IPS-20b (cell line): ENCODE results near the gene C19orf38.

Source experiments
- H3K27ac ChIP-seq: one replicate; pipeline ENCODE4 v1.5.1; 2013; ENCODE audit warnings: low read length
- H3K27me3 ChIP-seq: 2 replicates; pipeline ENCODE4 v1.6.1; 2013; ENCODE audit warnings: mild to moderate bottlenecking, low read length, inconsistent platforms; ENCODE audit not compliant: insufficient read depth
- H3K36me3 ChIP-seq: 2 replicates; pipeline ENCODE4 v1.6.1; 2013; ENCODE audit warnings: low read depth, mild to moderate bottlenecking, inconsistent platforms, low read length, moderate library complexity; ENCODE audit not compliant: insufficient read depth
- H3K4me1 ChIP-seq: 2 replicates; pipeline ENCODE4 v1.6.1; 2013; ENCODE audit warnings: mild to moderate bottlenecking, control low read depth, inconsistent platforms, low read length, moderate library complexity; ENCODE audit not compliant: insufficient read depth
- H3K4me3 ChIP-seq: 2 replicates; pipeline ENCODE4 v1.5.1; 2013; ENCODE audit warnings: mild to moderate bottlenecking, low read length, inconsistent platforms
- H3K9ac ChIP-seq: 2 replicates; pipeline ENCODE4 v1.6.1; 2013; ENCODE audit warnings: low read depth, mild to moderate bottlenecking, inconsistent platforms, low read length, moderate library complexity
- H3K9me3 ChIP-seq: 2 replicates; pipeline ENCODE4 v1.6.1; 2013; ENCODE audit warnings: mild to moderate bottlenecking, low read depth, low read length, inconsistent platforms; ENCODE audit not compliant: insufficient read depth

C19orf38 gene

DNA sequence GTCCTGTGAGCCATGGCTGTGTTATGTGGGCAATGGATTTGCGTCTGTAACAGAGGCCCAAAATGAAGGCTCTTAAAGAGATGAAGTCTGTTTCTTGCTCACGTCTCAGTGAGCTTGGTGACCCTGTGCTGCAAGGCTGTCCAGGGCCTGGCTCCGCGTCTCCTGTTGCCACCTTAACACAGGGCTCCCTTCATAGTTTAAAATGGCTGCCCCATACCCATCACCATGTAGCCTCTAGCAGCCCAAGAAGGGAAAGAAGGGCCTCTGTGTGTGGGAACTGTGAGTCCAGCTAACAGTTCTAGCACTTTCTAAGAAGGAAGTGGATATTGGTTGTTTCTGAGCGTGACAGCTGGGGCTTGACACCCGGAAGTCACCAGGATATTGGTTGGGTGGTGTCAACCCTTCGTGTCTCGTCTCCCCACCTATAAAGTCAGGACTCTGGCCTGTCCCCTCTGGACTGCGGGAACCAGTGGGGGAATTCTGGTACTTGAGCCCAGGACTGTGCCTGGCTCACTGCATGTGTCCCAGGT lies 33.1 kb upstream of the C19orf38 start:
- H3K27me3 ChIP-seq: no peaks in the 10 kb centered on the region
- H3K9me3 ChIP-seq: no peaks in the 10 kb centered on the region
- H3K4me3 ChIP-seq: no peak overlapping the region
- H3K27ac ChIP-seq: no peak overlapping the region
- no peaks in the 10 kb centered on the region for H3K4me1 ChIP-seq
- no peak overlapping the region for H3K9ac ChIP-seq
- H3K36me3 ChIP-seq: peaks cover 30% of the 10 kb centered on the region

DNA sequence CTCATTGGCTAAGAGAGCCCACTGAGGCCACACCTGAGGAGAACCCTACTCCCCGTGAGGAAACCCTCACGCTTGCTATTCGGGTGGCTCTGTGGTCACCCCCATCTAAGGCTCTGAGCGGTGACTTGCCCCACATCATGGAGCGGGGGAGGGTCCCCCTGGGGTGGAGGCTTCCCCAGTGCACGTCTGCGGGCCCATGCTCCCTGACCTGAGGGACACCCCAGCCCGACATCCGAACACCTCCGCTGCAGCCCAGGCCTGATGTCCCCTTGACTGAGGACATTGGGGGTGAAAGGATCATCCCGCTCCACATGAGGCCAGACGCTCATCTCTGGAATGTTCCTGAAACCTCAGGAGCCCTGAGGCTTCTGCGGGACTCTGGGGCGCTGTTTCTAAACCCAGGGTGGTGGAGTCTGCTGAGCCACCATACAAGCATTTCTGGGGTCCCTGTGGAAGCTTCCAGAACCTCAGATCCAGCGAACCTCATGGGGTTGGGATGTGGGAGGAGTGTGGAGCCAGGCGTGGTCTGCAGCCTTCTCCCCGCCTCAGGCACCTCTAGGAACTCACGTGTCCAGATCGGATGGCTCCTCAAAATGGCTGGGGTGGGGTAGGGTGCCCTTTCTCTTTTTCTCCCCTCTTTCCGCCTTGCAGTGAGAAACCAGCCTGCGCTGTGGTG lies 32.1 kb upstream of the C19orf38 start:
- no peak overlapping the region for H3K9ac ChIP-seq
- no peak overlapping the region for H3K27ac ChIP-seq
- no peak overlapping the region for H3K4me3 ChIP-seq

GRCh38 chr19:10816691-10817090 lies 31.5 kb upstream of the C19orf38 start:
- Histone ChIP-seq H3K27me3 (no peaks in the 10 kb centered on the region), H3K36me3 (peaks cover 42% of the 10 kb centered on the region), H3K9ac (no peak overlapping the region), H3K9me3 (no peaks in the 10 kb centered on the region), H3K4me1 (no peaks in the 10 kb centered on the region), H3K4me3 (no peak overlapping the region), H3K27ac (no peak overlapping the region)

More for the DNA sequence above, 32.1 kb upstream of the C19orf38 start:
- H3K27me3 ChIP-seq: no peaks in the 10 kb centered on the region
- H3K4me1 ChIP-seq: no peaks in the 10 kb centered on the region
- peaks cover 41% of the 10 kb centered on the region for H3K36me3 ChIP-seq
- H3K9me3 ChIP-seq: no peaks in the 10 kb centered on the region

- H3K27me3 ChIP-seq: no peaks in the 10 kb centered on the region
- no peak overlapping the region for H3K9ac ChIP-seq
- H3K4me3 ChIP-seq: no peak overlapping the region
- H3K36me3 ChIP-seq: peaks cover 38% of the 10 kb centered on the region
- H3K9me3 ChIP-seq: no peaks in the 10 kb centered on the region
- H3K27ac ChIP-seq: no peak overlapping the region
- no peaks in the 10 kb centered on the region for H3K4me1 ChIP-seq
These were observed 30.8 kb upstream of the C19orf38 start for GRCh38 chr19:10817291-10818038.

GRCh38 chr19:10818301-10819123 lies 29.7 kb upstream of the C19orf38 start:
- Histone ChIP-seq H3K9me3 (no peaks in the 10 kb centered on the region), H3K27me3 (no peaks in the 10 kb centered on the region), H3K36me3 (peaks cover 33% of the 10 kb centered on the region), H3K27ac (no peak overlapping the region), H3K4me1 (no peaks in the 10 kb centered on the region), H3K4me3 (no peak overlapping the region), H3K9ac (no peak overlapping the region)

DNA sequence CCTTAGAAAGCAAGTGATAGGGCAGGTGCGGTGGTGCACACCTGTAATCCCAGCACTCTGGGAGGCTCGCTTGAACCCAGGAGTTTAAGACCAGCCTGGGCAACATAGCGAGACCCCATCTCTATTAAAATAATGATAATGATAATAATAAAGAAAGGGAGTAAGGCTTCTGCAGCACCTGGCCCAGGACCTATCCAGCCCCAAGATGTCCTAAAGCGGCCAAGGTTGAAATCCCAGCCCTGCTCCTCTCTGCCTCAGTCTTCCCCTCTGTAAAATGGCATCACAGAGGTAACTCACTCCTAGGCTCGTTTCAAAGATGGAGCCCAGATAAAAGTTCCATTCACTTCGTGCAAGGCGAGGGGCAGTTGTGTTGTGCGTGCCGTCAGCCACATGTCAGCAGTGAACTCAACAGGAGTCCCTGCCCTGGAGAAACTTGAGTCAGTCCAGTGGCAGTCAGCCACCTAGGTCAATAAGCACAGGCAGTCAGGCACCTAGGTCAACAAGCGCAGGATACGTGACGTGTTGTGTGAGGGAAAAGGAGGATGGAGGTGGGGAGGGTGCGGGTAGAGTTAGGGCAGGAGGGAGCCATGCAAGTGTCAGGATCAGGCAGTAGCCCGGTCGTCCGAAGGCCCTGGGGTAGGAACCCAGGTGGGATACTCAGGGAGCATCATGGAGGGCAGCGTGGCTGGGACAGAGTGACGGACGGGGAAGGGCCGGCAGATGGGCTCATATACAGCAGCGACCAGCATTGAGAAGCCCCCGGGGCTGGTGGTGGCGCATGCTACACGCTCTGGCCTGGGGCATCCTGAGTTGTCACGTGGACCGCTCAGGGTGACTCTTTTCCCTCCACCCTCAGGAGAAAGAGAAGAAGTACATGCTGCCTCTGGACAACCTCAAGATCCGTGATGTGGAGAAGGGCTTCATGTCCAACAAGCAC lies 28.8 kb upstream of the C19orf38 start:
- Histone ChIP-seq H3K9me3 (no peaks in the 10 kb centered on the region), H3K27ac (no peak overlapping the region), H3K9ac (no peak overlapping the region), H3K4me1 (no peaks in the 10 kb centered on the region), H3K36me3 (peaks cover 40% of the 10 kb centered on the region), H3K4me3 (no peak overlapping the region), H3K27me3 (no peaks in the 10 kb centered on the region)

DNA sequence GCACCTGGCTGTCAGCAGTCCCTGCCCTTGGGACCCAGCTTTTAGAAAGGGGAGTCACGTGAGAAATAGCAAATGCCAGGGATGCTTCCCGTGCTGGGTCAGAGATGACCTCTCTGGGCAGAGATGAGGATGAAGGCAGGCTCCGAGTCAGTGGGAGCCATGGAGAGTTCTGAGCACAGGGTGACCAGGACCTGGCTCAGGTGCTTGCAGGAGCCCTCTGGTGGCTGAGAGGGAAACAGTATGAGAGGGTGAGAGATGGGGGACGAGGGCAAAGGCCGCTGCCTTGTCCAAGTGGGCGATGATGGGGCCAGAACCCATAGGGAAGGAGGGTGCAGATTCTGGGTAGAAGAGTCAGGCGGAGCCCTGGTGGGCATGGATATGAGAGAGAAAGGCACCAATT lies 28.0 kb upstream of the C19orf38 start:
- H3K9me3 ChIP-seq: no peaks in the 10 kb centered on the region
- no peak overlapping the region for H3K4me3 ChIP-seq
- no peak overlapping the region for H3K27ac ChIP-seq
- no peaks in the 10 kb centered on the region for H3K27me3 ChIP-seq
- peaks cover 41% of the 10 kb centered on the region for H3K36me3 ChIP-seq
- H3K4me1 ChIP-seq: no peaks in the 10 kb centered on the region
- H3K9ac ChIP-seq: no peak overlapping the region

DNA sequence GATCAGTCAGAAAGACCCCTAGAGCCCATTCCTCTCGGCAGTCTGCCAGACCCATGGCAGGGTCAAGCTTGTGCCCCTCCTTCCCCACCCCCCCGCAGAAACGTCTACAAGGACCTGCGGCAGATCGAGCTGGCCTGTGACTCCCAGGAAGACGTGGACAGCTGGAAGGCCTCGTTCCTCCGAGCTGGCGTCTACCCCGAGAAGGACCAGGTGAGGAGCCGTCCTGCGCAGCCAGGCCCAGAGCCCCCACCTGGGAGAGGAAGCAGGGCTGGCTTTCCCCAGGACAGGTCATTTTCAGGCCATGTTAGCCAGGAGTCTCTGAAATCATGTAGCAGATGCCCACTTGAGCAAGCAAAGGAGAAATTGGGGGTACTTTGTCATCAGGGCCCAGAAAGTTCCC lies 24.5 kb upstream of the C19orf38 start:
- H3K4me3 ChIP-seq: no peak overlapping the region
- no peaks in the 10 kb centered on the region for H3K4me1 ChIP-seq
- peaks cover 53% of the 10 kb centered on the region for H3K36me3 ChIP-seq
- no peak overlapping the region for H3K27ac ChIP-seq
- H3K27me3 ChIP-seq: no peaks in the 10 kb centered on the region
- no peak overlapping the region for H3K9ac ChIP-seq
- H3K9me3 ChIP-seq: no peaks in the 10 kb centered on the region

GRCh38 chr19:10826231-10826630 lies 22.0 kb upstream of the C19orf38 start:
- Histone ChIP-seq H3K27ac (no peak overlapping the region), H3K9ac (no peak overlapping the region), H3K9me3 (no peaks in the 10 kb centered on the region), H3K27me3 (no peaks in the 10 kb centered on the region), H3K36me3 (peaks cover 41% of the 10 kb centered on the region), H3K4me1 (no peaks in the 10 kb centered on the region), H3K4me3 (no peak overlapping the region)

- no peaks in the 10 kb centered on the region for H3K9me3 ChIP-seq
- H3K36me3 ChIP-seq: peaks cover 41% of the 10 kb centered on the region
- no peak overlapping the region for H3K9ac ChIP-seq
- H3K4me1 ChIP-seq: no peaks in the 10 kb centered on the region
- H3K27ac ChIP-seq: no peak overlapping the region
- no peaks in the 10 kb centered on the region for H3K27me3 ChIP-seq
- H3K4me3 ChIP-seq: no peak overlapping the region
These were observed 21.4 kb upstream of the C19orf38 start for GRCh38 chr19:10826846-10827245.
